GM23338 (cell line): ENCODE measurements around the gene ME3.

Experiments used
- CREB1 ChIP-seq: fragments of 250-450 bp; sonication (Bioruptor Pico); IDR thresholded peaks from 2 replicates; pipeline ENCODE4 v1.5.0; 2020; ENCODE audit warnings: low read depth, mild to moderate bottlenecking, moderate library complexity
- CTCF ChIP-seq, 2 experiments: fragments of 200-600 bp in 1 of 2; sonication (generic) in 1 of 2; conservative IDR thresholded peaks; 2 replicates each; pipeline versions ENCODE4 v1.5.1 to v1.6.1; 2016 to 2017; ENCODE audit warnings: antibody characterized with exemption in 2 of 2, low read depth in 2 of 2, mild to moderate bottlenecking in 2 of 2, moderate library complexity in 1 of 2
- EZH2 ChIP-seq: fragments of 200-600 bp; sonication (generic); IDR thresholded peaks from one replicate; pipeline ENCODE4 v1.8.0; 2017; ENCODE audit warnings: antibody characterized with exemption, mild to moderate bottlenecking, low read depth; ENCODE audit not compliant: unreplicated experiment
- EZH2phosphoT487 ChIP-seq: fragments of 200-600 bp; sonication (generic); IDR thresholded peaks from one replicate; pipeline ENCODE4 v1.8.1; 2018; ENCODE audit warnings: antibody characterized with exemption; ENCODE audit not compliant: unreplicated experiment
- JUNB ChIP-seq: IDR thresholded peaks from one replicate; pipeline ENCODE4 v1.6.1; 2016; ENCODE audit warnings: antibody characterized with exemption; ENCODE audit not compliant: unreplicated experiment
- NANOG ChIP-seq: IDR thresholded peaks from 2 replicates; pipeline ENCODE4 v1.6.1; 2016; ENCODE audit warnings: antibody characterized with exemption, borderline replicate concordance
- POLR2AphosphoS5 ChIP-seq: IDR thresholded peaks from 2 replicates; pipeline ENCODE4 v1.6.1; 2016; ENCODE audit warnings: antibody characterized with exemption, low read depth
- REST ChIP-seq: IDR thresholded peaks from one replicate; pipeline ENCODE4 v1.6.1; 2018; ENCODE audit warnings: antibody characterized with exemption; ENCODE audit not compliant: unreplicated experiment
- STAT1 ChIP-seq: IDR thresholded peaks from one replicate; pipeline ENCODE4 v1.6.1; 2016; ENCODE audit warnings: antibody characterized with exemption; ENCODE audit not compliant: unreplicated experiment
- ZNF331 ChIP-seq: fragments of 250-450 bp; sonication (Bioruptor Pico); IDR thresholded peaks from 2 replicates; pipeline ENCODE4 v1.5.0; 2020; ENCODE audit warnings: low read depth, mild to moderate bottlenecking, moderate library complexity

- TF ChIP-seq CTCF (conservative IDR thresholded peaks at IDR 0.05; ENCODE audit: low read depth in 2 of 2) (peak in 1 of 2 experiments; percentile 41; a peak in 2 of 4 replicates), POLR2AphosphoS5 (no peak), EZH2 (no peak), STAT1 (no peak), ZNF331 (no peak), EZH2phosphoT487 (no peak), CREB1 (CRISPR knock-in tag) (no peak), REST (no peak), JUNB (no peak), NANOG (no peak)
Observed at GRCh38 chr11:86487671-86488070, 184.7 kb downstream of the ME3 start.
